HG02571 (cell line): ENCODE measurements around the gene SLC16A3.
"Not testable (repeated sequence)": the region's sequence is repeated elsewhere in the genome, so short reads cannot be mapped to it uniquely, and the experiment has no call there.

Experiments
- ATAC-seq: cut with Tn5 transposase; IDR thresholded peaks from one replicate; pipeline ENCODE4 v1.9.1; 2021; ENCODE audit warnings: mild to moderate bottlenecking, moderate library complexity; ENCODE audit not compliant: unreplicated experiment

Gene SLC16A3

DNA sequence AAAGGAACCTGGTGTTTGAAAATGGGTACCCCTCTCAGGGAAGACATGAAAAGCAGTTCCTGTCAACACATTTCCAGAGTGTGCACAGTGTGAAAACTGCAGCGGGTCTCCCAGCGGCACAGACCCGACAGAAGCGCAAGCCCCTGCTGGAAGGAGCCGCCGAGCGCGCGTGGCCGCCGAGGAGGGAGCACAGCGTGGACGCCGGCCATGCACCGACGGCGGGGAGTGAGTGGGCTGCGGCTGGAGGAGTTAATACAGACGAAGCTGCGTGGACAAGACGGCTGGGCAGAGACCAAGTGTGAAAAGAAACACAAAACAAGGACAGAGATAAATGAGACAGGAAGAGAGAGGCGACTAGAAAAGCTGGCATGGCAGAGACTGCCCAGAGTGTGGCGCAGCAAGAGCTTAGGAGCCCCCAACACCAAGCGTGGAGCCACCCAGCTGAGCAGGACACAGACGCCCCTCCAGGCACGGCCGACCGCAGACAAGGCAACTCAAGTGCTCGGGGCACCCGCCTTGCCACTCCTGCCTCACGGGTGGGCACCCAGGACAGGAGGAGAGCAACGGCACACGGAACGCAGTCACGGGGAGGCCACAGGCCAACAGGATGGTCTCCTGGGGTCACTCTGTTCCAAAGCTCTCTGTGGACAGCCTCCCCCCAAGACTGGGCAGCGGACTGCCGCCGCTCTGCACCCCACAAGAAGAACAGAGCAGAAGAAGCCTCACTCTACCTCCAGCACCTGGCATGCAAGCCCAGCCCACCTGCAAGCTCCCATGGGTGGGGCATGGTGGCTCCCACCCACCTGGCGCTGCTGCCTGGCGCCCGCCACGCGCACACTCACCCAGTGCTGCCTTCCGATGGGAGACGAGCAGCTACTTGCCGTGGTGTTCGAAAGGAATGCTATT lies 16.5 kb downstream of the SLC16A3 start:
- no peak for ATAC-seq

- no peak for ATAC-seq
Observed at GRCh38 chr17:82246040-82246364, 17.2 kb downstream of the SLC16A3 start.

DNA sequence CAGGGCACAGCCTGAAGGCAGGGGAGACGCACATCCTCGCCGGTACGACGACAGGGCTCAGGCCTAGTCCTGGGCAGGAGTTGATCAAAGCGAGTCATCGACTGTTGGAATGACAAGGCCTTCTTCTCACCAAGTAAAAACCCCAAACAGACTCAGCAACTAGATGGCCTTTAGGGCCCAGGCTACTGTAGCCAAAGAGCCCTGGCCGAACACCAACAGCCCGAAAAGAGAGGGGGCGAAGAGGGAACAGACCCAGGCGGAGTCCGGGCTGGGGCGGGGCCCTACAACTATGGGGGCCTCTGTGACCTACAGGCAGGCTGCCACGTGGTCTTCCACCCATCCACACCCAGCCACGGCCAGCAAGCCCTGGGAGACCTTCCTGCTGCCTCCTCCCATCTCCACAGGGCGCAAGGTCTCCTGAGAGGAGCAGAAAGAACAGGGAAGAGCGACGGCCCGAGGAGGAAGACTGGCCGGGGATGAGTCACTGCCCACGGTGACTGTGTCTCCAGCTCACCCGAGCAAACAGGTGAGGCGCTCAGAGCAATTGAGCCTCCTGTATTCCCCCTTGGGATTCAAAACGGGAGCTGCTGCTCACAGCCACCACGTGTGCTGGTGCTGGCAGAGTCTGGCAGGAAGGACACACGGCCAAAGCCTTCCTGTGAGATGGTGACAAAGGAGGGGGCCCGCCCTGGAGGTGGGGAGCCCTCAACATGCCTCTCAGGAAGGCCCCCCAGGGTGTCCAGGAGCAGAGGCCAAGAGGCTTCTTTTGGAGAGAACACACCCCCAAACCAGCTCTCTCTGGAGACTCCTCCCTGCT lies 17.7 kb downstream of the SLC16A3 start:
- ATAC-seq = no peak

DNA sequence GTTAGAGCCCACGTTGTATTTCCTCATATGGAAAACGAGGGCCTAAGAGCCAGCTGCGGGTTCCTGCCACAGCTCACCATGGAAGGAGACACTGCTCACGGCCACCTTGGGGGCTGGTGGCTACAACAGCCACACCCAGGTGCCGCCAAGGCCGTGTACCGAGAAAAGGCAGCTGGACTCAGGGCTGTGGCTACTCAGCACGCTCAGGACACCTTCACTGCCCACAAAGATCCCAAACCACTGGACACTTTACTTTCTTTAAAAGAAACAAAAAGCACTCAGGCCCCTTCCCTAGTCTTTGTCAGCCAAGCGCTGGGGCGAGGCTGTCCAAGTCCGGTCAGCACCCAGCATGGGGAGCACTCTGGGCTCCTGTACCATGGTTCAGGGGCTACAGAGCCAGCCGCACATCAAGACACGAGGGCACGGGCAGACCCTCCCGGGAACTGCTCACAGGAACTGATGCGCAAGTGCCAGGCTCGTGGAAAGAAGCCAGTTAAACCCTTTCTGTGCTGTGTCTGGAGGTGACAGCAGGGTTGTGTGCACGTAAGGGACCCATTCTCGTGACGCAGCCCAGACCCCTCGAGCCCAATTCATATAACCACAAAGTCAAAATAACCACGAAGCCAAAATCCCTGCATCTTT lies 18.5 kb downstream of the SLC16A3 start:
- ATAC-seq = no peak

DNA sequence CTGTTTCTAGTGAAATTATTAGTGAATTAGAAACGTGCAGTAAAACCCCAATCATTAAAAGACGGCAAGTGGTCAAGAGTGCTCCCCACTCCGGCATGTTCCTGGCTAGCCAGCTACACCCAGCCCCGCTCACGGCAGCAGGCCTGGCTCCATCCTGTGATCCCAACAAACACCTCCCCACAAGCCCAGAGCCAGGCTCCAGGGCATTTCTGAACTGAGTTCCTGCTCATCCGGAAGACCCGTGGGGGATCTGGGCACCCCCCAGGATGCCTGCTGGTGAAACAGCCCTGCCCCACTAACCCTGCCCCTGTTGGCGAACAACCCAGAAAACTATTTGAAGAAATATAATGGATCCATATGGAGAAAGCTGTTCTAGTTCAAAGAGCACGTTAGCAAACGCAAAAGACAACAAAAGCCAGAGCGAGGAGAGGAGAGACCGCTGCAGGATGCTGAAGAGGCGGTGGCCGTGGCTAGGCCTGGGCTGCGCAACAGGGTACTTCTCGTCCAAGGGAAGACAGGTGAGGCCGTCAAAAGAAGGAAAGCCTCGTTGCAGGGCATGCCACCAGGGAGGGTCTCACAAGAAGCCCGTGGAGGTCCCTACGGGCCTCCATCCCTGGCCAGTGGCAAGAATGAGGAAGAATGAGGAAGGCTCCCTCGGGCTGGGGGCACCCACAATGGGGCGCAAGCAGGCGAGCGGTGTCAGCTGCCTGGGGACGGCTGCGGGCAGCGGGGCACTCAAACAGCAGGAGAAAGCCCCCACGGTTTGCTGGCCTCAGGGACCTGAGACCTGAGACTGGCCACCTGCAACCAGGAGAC lies 19.2 kb downstream of the SLC16A3 start:
- ATAC-seq = no peak

DNA sequence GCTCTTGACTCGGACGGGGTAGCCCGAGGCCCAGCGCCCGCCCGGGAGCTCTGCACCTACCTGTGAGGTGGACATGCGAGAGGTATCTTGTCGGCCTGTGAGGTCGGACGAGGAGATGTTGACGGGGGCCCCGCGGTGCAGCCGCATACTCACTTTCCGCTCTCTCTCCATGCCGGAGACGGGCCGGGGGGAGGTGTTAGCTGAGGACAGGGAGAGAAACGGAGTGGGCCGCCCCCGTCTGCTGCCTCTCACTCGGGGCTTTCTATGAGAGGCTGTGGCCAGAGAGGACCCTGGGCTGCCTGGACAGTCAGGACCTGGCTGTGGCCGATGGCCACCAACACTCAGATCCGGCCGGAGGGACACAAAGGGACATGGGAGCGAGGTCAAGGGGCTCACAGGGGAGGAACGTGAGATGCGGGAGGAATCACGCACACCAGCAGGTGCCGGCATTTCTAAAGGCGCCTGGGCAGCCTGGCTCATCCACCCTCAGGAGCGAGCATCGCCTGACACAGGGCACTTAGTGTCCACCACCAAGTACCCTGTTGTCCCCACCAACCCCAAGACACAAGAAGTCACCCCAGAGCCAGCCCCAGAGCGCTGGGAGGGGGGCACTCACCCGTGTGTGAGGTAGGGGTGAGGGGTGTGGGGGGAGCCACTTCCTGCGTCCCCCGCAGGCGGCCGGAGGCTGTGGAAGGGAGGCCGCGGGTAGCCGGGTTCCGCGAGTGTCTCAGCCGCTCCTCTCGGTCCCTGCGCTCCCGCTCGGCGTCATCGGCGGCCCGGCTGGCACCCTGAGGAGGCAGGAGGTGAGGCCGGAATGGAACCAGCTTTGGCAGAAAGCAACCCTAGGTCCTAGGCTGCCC lies 20.2 kb downstream of the SLC16A3 start:
- no peak for ATAC-seq

GRCh38 chr17:82249896-82250581 lies 21.2 kb downstream of the SLC16A3 start:
- no peak for ATAC-seq

- ATAC-seq = no peak
Observed at GRCh38 chr17:82250868-82251500, 22.1 kb downstream of the SLC16A3 start.

DNA sequence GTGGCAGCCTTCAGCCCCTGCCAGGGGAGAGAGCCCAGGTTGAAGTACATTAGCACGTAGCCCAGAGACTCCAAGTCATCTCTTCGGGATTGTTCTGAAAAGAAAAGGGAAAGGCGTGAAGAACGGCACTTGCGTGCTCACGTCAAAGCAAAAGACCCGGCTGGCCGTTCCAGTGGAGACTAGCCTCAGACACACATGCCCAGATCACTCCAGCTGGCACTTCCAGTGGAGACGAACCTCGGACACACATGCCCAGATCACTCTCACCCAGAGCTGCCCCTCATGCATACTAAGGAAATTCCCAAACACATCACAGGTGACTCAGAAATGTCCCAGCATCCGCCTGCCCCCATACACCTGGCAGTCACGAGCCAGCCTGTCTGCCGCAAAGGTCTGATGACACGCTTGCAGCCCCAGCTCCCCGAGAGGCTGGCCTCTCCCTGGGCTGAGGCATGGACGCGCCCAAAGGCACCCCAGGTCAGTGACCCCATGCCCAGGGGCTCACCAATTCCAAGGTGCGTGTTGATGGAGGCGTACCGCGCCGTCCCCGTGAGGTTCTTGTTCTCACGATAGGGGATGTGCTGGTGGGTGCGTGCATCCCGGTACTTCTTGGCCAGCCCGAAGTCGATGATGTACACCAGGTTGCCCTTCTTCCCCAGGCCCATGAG lies 23.8 kb downstream of the SLC16A3 start:
- no peak for ATAC-seq

GRCh38 chr17:82253179-82253544 lies 24.3 kb downstream of the SLC16A3 start:
- ATAC-seq = no peak

DNA sequence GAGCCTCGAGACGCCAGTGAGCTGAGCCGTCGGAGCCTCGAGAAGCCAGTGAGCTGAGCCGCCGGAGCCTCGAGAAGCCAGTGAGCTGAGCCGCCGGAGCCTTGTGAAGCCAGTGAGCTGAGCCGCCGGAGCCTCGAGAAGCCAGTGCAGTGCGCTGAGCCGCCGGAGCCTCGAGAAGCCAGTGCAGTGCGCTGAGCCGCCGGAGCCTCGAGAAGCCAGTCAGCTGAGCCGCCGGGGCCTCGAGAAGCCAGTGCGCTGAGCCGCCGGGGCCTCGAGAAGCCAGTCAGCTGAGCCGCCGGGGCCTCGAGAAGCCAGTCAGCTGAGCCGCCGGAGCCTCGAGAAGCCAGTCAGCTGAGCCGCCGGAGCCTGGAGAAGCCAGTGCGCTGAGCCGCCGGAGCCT lies 25.3 kb downstream of the SLC16A3 start:
- ATAC-seq = not testable (repeated sequence)

- ATAC-seq = not testable (repeated sequence)
Observed at GRCh38 chr17:82254746-82255145, 25.9 kb downstream of the SLC16A3 start.

DNA sequence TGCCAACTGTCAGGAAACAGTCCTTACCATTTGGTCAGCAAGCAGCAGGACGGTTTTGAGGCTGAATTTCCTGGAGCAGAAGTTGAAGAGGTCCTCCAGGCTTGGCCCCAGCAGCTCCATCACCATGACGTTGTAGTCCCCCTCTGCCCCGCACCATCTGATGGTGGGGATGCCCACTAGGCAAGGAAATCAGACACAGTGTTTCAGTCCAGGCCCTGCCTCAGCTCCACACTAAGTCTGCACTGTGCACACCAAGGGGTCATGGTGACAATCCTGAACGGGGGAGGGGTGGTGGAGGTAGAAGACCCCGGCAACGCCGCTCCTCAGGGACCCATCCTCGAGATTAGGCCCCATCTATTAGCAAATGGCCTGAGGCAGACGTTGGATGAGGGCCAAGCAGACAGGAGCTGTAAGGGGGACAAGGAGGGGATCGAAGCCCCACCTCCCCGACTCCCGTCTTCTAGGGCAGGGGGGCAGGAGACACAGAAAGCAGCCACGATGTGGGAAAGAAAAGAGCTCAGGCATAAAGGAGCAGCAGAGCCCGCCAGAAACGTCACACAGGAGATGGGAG lies 26.6 kb downstream of the SLC16A3 start:
- ATAC-seq = no peak

GRCh38 chr17:82256242-82256885 lies 27.5 kb downstream of the SLC16A3 start:
- ATAC-seq = no peak

DNA sequence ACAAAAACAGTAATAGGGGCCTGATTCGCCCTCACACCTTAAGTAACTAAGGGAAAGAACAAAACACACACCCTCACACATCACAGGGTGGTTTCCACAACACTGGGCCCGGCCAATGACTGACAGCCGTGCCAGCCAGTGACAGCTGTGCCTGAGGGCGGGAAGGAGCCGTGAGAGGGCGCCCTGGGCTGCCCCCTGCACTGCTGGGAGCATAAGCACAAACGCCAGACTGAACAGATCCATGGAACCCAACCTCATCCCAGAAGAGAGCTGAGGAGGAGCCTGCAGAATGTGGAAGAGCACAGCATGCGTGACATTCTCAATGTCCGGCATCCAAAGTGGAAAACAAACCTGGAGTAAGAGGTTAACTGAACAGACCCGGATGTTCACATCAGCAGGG lies 28.6 kb downstream of the SLC16A3 start:
- no peak for ATAC-seq

- no peak for ATAC-seq
Observed at GRCh38 chr17:82258555-82258954, 29.7 kb downstream of the SLC16A3 start.
